OCI-LY7 (cell line): ENCODE data around the gene RASSF10.

ENCODE experiments used
- EZH2phosphoT487 ChIP-seq: fragments of 200-600 bp; sonication (generic); IDR thresholded peaks from 2 replicates; pipeline ENCODE4 v1.6.1; 2018; ENCODE audit warnings: low read depth, borderline replicate concordance, mild to moderate bottlenecking, mixed run types, antibody characterized with exemption, low read length, moderate library complexity, mixed read lengths
- TF ChIP-seq, protein P1 (sequence below): fragments of 200-600 bp; sonication (generic); conservative IDR thresholded peaks from 2 replicates; pipeline ENCODE4 v1.5.1; 2014; ENCODE audit warnings: mild to moderate bottlenecking, antibody characterized with exemption, low read length, moderate library complexity, mixed read lengths

- TF ChIP-seq, protein P1, sequence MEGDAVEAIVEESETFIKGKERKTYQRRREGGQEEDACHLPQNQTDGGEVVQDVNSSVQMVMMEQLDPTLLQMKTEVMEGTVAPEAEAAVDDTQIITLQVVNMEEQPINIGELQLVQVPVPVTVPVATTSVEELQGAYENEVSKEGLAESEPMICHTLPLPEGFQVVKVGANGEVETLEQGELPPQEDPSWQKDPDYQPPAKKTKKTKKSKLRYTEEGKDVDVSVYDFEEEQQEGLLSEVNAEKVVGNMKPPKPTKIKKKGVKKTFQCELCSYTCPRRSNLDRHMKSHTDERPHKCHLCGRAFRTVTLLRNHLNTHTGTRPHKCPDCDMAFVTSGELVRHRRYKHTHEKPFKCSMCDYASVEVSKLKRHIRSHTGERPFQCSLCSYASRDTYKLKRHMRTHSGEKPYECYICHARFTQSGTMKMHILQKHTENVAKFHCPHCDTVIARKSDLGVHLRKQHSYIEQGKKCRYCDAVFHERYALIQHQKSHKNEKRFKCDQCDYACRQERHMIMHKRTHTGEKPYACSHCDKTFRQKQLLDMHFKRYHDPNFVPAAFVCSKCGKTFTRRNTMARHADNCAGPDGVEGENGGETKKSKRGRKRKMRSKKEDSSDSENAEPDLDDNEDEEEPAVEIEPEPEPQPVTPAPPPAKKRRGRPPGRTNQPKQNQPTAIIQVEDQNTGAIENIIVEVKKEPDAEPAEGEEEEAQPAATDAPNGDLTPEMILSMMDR = no peak
- no peak for TF ChIP-seq EZH2phosphoT487
Measured at GRCh38 chr11:13030857-13031256, 21.7 kb downstream of the RASSF10 start.
